Effector memory CD8-positive, alpha-beta T cell (primary cell): Measurements from ENCODE around the gene VPREB3.
A peak's percentile ranks its signal among the peaks of the same experiment; 100 is the strongest.

Source experiments
- ATAC-seq: fragments of 150-1000 bp; cut with Tn5 transposase; replicated peaks from 2 replicates; pipeline ENCODE4 v1.10.0; 2021; ENCODE audit warnings: mild to moderate bottlenecking, moderate library complexity
- DNase-seq, 3 experiments: peaks; one replicate each; pipeline ENCODE4 v3.0.0; 2021
- H3K27ac Mint-ChIP-seq, 2 donors: one replicate each; pipeline ENCODE4 v1.8.0; 2022; ENCODE audit warnings: mild to moderate bottlenecking in 2 of 2, mixed read lengths in 2 of 2, moderate library complexity in 2 of 2
- H3K27me3 Mint-ChIP-seq, 2 donors: one replicate each; pipeline ENCODE4 v1.8.0; 2022; ENCODE audit warnings: mixed read lengths in 2 of 2
- H3K36me3 Mint-ChIP-seq: one replicate; pipeline ENCODE4 v1.8.0; 2022; ENCODE audit warnings: mild to moderate bottlenecking, moderate library complexity, mixed read lengths; ENCODE audit not compliant: insufficient read depth
- H3K4me1 Mint-ChIP-seq, 2 donors: one replicate each; pipeline ENCODE4 v1.8.0; 2022; ENCODE audit warnings: low read depth in 2 of 2, mixed read lengths in 2 of 2
- H3K4me3 Mint-ChIP-seq, 2 donors: one replicate each; pipeline ENCODE4 v1.8.0; 2022; ENCODE audit warnings: mild to moderate bottlenecking in 2 of 2, mixed read lengths in 2 of 2, moderate library complexity in 2 of 2
- H3K9me3 Mint-ChIP-seq, 2 donors: one replicate each; pipeline ENCODE4 v1.8.0; 2022; ENCODE audit warnings: mixed read lengths in 2 of 2

Gene VPREB3

GRCh38 chr22:23720855-23721254, 33.4 kb downstream of the VPREB3 start:
- peaks cover 0 to 22% of the 10 kb centered on the region in 2 donors for H3K27me3 Mint-ChIP-seq
- no peak for DNase-seq
- no peak for ATAC-seq

GRCh38 chr22:23718371-23719165, 35.7 kb downstream of the VPREB3 start:
- DNase-seq, result no peak
- H3K36me3 Mint-ChIP-seq, result peaks cover 6% of the 10 kb centered on the region

More at GRCh38 chr22:23720855-23721254, 33.4 kb downstream of the VPREB3 start:
- Mint-ChIP-seq H3K27ac (no peak overlapping the region), H3K4me3 (no peak overlapping the region), H3K9me3 (no peaks in the 10 kb centered on the region), H3K36me3 (no peaks in the 10 kb centered on the region), H3K4me1 (peaks cover 5% of the 10 kb centered on the region in 2 donors)

GRCh38 chr22:23716811-23717801, 37.1 kb downstream of the VPREB3 start:
- no peaks in the 10 kb centered on the region for H3K9me3 Mint-ChIP-seq
- ATAC-seq (peak; percentile 96), DNase-seq (peak; percentile 78 to 80 (median 79))
- peaks cover 12% of the 10 kb centered on the region for H3K36me3 Mint-ChIP-seq
- H3K27ac Mint-ChIP-seq, result peak overlapping the region; percentile 84 to 88
- peak overlapping the region; percentile 80 to 81 for H3K4me3 Mint-ChIP-seq
- H3K27me3 Mint-ChIP-seq, result no peaks in the 10 kb centered on the region
- peaks cover 16 to 19% of the 10 kb centered on the region in 2 donors for H3K4me1 Mint-ChIP-seq

More at GRCh38 chr22:23718371-23719165, 35.7 kb downstream of the VPREB3 start:
- peak overlapping the region in 1 of 2 donors; percentile 22 for H3K4me3 Mint-ChIP-seq
- peak overlapping the region in 1 of 2 donors; percentile 46 for H3K27ac Mint-ChIP-seq
- no peak for ATAC-seq
- no peaks in the 10 kb centered on the region for H3K9me3 Mint-ChIP-seq
- no peaks in the 10 kb centered on the region for H3K27me3 Mint-ChIP-seq
- peaks cover 16 to 19% of the 10 kb centered on the region in 2 donors for H3K4me1 Mint-ChIP-seq

GRCh38 chr22:23715806-23716375, 38.3 kb downstream of the VPREB3 start:
- H3K36me3 Mint-ChIP-seq, result peaks cover 23% of the 10 kb centered on the region
- no peaks in the 10 kb centered on the region for H3K9me3 Mint-ChIP-seq
- peak overlapping the region; percentile 84 to 91 for H3K27ac Mint-ChIP-seq
- H3K27me3 Mint-ChIP-seq, result no peaks in the 10 kb centered on the region
- peak overlapping the region; percentile 80 to 81 for H3K4me3 Mint-ChIP-seq
- no peak for DNase-seq
- peaks cover 16 to 19% of the 10 kb centered on the region in 2 donors for H3K4me1 Mint-ChIP-seq
- ATAC-seq, result no peak

- Mint-ChIP-seq H3K36me3 (peaks cover 24% of the 10 kb centered on the region), H3K9me3 (no peaks in the 10 kb centered on the region), H3K4me3 (peak overlapping the region; percentile 80 to 81), H3K27ac (peak overlapping the region; percentile 84 to 91), H3K27me3 (no peaks in the 10 kb centered on the region), H3K4me1 (peaks cover 20 to 28% of the 10 kb centered on the region in 2 donors)
- no peak for ATAC-seq
- DNase-seq, result no peak
Observed at GRCh38 chr22:23714596-23715578, 39.3 kb downstream of the VPREB3 start.

- Mint-ChIP-seq H3K4me3 (peak overlapping the region in 1 of 2 donors; percentile 34), H3K9me3 (no peaks in the 10 kb centered on the region), H3K27ac (peak overlapping the region in 1 of 2 donors; percentile 49), H3K4me1 (peaks cover 20 to 32% of the 10 kb centered on the region in 2 donors), H3K27me3 (no peaks in the 10 kb centered on the region), H3K36me3 (peaks cover 26% of the 10 kb centered on the region)
- DNase-seq (no peak), ATAC-seq (no peak)
Observed at GRCh38 chr22:23713696-23714595, 40.3 kb downstream of the VPREB3 start.

GRCh38 chr22:23712256-23712655, 42.0 kb downstream of the VPREB3 start:
- Mint-ChIP-seq H3K27ac (no peak overlapping the region), H3K4me1 (peaks cover 22 to 29% of the 10 kb centered on the region in 2 donors), H3K36me3 (peaks cover 43% of the 10 kb centered on the region), H3K9me3 (no peaks in the 10 kb centered on the region), H3K4me3 (no peak overlapping the region), H3K27me3 (no peaks in the 10 kb centered on the region)
- DNase-seq, result no peak
- no peak for ATAC-seq

GRCh38 chr22:23709107-23709506, 45.1 kb downstream of the VPREB3 start:
- peaks cover 62% of the 10 kb centered on the region for H3K36me3 Mint-ChIP-seq
- H3K4me3 Mint-ChIP-seq, result no peak overlapping the region
- H3K4me1 Mint-ChIP-seq, result peaks cover 35 to 36% of the 10 kb centered on the region in 2 donors
- ATAC-seq (no peak), DNase-seq (no peak)
- no peaks in the 10 kb centered on the region for H3K9me3 Mint-ChIP-seq
- no peaks in the 10 kb centered on the region for H3K27me3 Mint-ChIP-seq
- peak overlapping the region in 1 of 2 donors; percentile 5 for H3K27ac Mint-ChIP-seq

GRCh38 chr22:23708270-23708669, 46.0 kb downstream of the VPREB3 start:
- DNase-seq, result no peak
- Mint-ChIP-seq H3K27ac (peak overlapping the region; percentile 2 to 5), H3K9me3 (no peaks in the 10 kb centered on the region), H3K36me3 (peaks cover 61% of the 10 kb centered on the region), H3K4me1 (peaks cover 38 to 39% of the 10 kb centered on the region in 2 donors), H3K4me3 (no peak overlapping the region), H3K27me3 (no peaks in the 10 kb centered on the region)
- ATAC-seq, result no peak

- DNase-seq, result no peak
- no peaks in the 10 kb centered on the region for H3K9me3 Mint-ChIP-seq
- peak; percentile 32 for ATAC-seq
- H3K27me3 Mint-ChIP-seq, result no peaks in the 10 kb centered on the region
- peaks cover 55% of the 10 kb centered on the region for H3K36me3 Mint-ChIP-seq
- H3K4me1 Mint-ChIP-seq, result peaks cover 46 to 47% of the 10 kb centered on the region in 2 donors
- peak overlapping the region; percentile 46 to 75 for H3K27ac Mint-ChIP-seq
- peak overlapping the region in 1 of 2 donors; percentile 1 for H3K4me3 Mint-ChIP-seq
Observed at GRCh38 chr22:23705358-23705757, 48.9 kb downstream of the VPREB3 start.

- DNase-seq, result no peak
- Mint-ChIP-seq H3K4me1 (peaks cover 40 to 46% of the 10 kb centered on the region in 2 donors), H3K27ac (peak overlapping the region; percentile 46 to 75), H3K36me3 (peaks cover 60% of the 10 kb centered on the region), H3K27me3 (no peaks in the 10 kb centered on the region), H3K4me3 (peak overlapping the region in 1 of 2 donors; percentile 1), H3K9me3 (no peaks in the 10 kb centered on the region)
- peak; percentile 45 for ATAC-seq
Observed at GRCh38 chr22:23704829-23705228, 49.4 kb downstream of the VPREB3 start.
